Activated CD8-positive, alpha-beta T cell treated with anti-CD3 and anti-CD28 coated beads for 36 hours (primary cell): ENCODE results near the gene CRACR2B. TPM values are rescaled to one million over a fixed set of nuclear protein-coding genes. Genes with fewer than 3 reads are reported as not detected.
A peak's percentile ranks its signal among the peaks of the same experiment; 100 is the strongest.

Experiments used
- ATAC-seq: fragments of 200-7000 bp; cut with Tn5 transposase; one replicate; pipeline ENCODE4 v1.10.0; 2021; ENCODE audit warnings: mild to moderate bottlenecking, moderate library complexity
- CTCF ChIA-PET: fragments of 350-600 bp; sonication (Branson Sonifier 250); formaldehyde crosslinking; loops from one replicate; lab custom pipeline; 2021; ENCODE audit warnings: antibody characterized with exemption; lab: Charles Lee
- POLR2A ChIA-PET: fragments of 350-600 bp; sonication (Branson Sonifier 250); formaldehyde crosslinking; loops from one replicate; lab custom pipeline; 2021; ENCODE audit warnings: antibody characterized with exemption; lab: Charles Lee
- DNase-seq: peaks from one replicate; pipeline ENCODE4 v3.0.0-alpha.2; 2020
- H3K27ac Mint-ChIP-seq: one replicate; pipeline ENCODE4 v1.8.0; 2021; ENCODE audit warnings: mild to moderate bottlenecking, mixed read lengths
- H3K27me3 Mint-ChIP-seq: one replicate; pipeline ENCODE4 v1.8.0; 2021; ENCODE audit warnings: mixed read lengths
- H3K36me3 Mint-ChIP-seq: one replicate; pipeline ENCODE4 v1.8.0; 2021; ENCODE audit warnings: low read depth, mixed read lengths
- H3K4me1 Mint-ChIP-seq: one replicate; pipeline ENCODE4 v1.8.0; 2021; ENCODE audit warnings: low read depth, mixed read lengths
- H3K4me3 Mint-ChIP-seq: one replicate; pipeline ENCODE4 v1.8.0; 2021; ENCODE audit warnings: mild to moderate bottlenecking, moderate library complexity, mixed read lengths
- H3K9me3 Mint-ChIP-seq: one replicate; pipeline ENCODE4 v1.8.0; 2021; ENCODE audit warnings: mixed read lengths
- intact Hi-C: fragments of 100-400 bp; cut with micrococcal nuclease; formaldehyde crosslinking; loops from one replicate; pipeline ENCODE4 v1.10.0; 2022
- total RNA-seq, 2 experiments: library from RNA; stranded (reverse); gene quantifications; one replicate each; pipeline ENCODE4 v1.2.3, GENCODE V29; 2021
- TF ChIP-seq, protein P1 (sequence below): fragments of 200-600 bp; IDR thresholded peaks from one replicate; pipeline ENCODE4 v1.8.0; 2022; ENCODE audit warnings: antibody characterized with exemption, mild to moderate bottlenecking

CRACR2B gene
- total RNA-seq, 2 experiments from 2014 or later, result 2.1 to 2.4 TPM

DNA sequence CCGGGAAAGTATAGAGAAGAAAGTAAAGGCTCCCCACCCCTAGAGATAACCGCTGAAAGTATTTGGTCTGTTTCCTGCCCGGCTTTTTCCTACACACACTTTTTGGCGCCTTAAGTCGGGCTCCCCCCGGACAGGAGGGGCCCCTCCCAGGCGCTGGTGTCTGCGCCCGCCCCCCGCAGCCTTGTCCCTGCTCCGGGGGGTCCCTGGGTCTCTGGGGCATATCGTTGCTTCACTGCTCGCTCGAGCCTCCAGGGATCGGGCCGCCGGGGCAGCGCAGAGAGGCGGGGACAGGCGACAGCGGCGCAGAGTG is 928 bp upstream of the CRACR2B start:
- intact Hi-C loops, result no loop called here
- H3K27me3 Mint-ChIP-seq, result peaks cover 38% of the 10 kb centered on the region
- peaks cover 36% of the 10 kb centered on the region for H3K4me1 Mint-ChIP-seq
- peaks cover 13% of the 10 kb centered on the region for H3K36me3 Mint-ChIP-seq
- CTCF ChIA-PET, result interaction anchor here (1.2 kb wide), 1 partner anchor 18 kb away, joined by 4 read pairs; no protein-coding TSS in a partner anchor
- POLR2A ChIA-PET, result interaction anchor here (1.1 to 21.1 kb wide), 3 partner anchors 8 to 14 kb away, joined by 3 to 273 read pairs (median 81); partner anchors contain the start of genes PNPLA2, POLR2L, RPLP2 and TSPAN4
- TF ChIP-seq, protein P1, sequence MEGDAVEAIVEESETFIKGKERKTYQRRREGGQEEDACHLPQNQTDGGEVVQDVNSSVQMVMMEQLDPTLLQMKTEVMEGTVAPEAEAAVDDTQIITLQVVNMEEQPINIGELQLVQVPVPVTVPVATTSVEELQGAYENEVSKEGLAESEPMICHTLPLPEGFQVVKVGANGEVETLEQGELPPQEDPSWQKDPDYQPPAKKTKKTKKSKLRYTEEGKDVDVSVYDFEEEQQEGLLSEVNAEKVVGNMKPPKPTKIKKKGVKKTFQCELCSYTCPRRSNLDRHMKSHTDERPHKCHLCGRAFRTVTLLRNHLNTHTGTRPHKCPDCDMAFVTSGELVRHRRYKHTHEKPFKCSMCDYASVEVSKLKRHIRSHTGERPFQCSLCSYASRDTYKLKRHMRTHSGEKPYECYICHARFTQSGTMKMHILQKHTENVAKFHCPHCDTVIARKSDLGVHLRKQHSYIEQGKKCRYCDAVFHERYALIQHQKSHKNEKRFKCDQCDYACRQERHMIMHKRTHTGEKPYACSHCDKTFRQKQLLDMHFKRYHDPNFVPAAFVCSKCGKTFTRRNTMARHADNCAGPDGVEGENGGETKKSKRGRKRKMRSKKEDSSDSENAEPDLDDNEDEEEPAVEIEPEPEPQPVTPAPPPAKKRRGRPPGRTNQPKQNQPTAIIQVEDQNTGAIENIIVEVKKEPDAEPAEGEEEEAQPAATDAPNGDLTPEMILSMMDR, result no peak
- H3K27ac Mint-ChIP-seq, result no peak overlapping the region
- H3K9me3 Mint-ChIP-seq, result no peaks in the 10 kb centered on the region
- peak overlapping the region; percentile 65 for H3K4me3 Mint-ChIP-seq
- ATAC-seq (peak; percentile 14), DNase-seq (peak; percentile 42)

DNA sequence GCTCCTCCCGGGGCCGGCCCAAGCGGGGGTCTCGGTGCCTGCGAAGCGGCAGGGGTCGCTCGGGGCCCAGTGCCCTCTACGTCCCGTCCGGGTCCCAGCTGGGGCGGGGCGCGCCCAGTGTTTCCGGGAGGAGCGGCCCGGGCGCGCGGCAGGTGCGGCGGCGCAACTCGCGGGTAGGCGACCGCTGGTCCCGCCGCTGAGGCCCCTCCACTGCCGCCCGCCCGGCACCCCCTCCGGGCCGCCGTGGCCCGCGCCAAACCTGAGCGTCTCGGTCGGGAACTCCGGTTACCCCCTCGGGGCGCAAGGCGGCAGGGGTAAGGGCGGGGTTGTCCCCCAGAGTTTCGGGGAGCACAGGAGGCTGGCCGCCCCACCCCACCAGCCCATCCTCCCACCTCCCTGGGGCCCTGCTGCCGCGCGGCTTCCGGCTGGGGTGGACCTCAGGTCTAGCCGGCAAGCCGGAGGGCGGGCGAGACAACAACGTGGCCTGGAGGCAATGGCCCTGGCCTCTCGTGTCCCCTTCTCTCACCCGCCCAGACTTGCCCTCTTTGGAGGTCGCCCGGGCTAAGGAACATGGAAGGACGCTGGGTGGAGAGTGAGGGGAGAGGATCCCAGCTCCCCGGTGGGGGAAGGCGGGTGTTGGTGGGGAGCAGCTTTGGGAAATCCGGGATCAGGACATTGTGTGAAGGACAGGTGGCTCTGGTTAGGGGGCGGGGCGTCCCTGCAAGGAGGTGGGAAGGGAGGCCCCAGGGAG is 398 bp upstream of the CRACR2B start:
- TF ChIP-seq, protein P1, result no peak
- peaks cover 33% of the 10 kb centered on the region for H3K4me1 Mint-ChIP-seq
- peaks cover 13% of the 10 kb centered on the region for H3K36me3 Mint-ChIP-seq
- H3K27ac Mint-ChIP-seq, result no peak overlapping the region
- intact Hi-C loops, result no loop called here
- H3K27me3 Mint-ChIP-seq, result peaks cover 39% of the 10 kb centered on the region
- ChIA-PET POLR2A (interaction anchor here (9.3 to 21.1 kb wide), 2 partner anchors 11 to 14 kb away, joined by 81 to 273 read pairs; partner anchors contain the start of genes PNPLA2, POLR2L, RPLP2 and TSPAN4), CTCF (interaction anchor here (1.2 to 1.3 kb wide), 2 partner anchors 16 to 17 kb away, joined by 3 to 4 read pairs; partner anchors contain the start of genes POLR2L and TSPAN4)
- peak overlapping the region; percentile 65 for H3K4me3 Mint-ChIP-seq
- peak; percentile 28 for ATAC-seq
- H3K9me3 Mint-ChIP-seq, result no peaks in the 10 kb centered on the region
- DNase-seq, result peak; percentile 42

DNA sequence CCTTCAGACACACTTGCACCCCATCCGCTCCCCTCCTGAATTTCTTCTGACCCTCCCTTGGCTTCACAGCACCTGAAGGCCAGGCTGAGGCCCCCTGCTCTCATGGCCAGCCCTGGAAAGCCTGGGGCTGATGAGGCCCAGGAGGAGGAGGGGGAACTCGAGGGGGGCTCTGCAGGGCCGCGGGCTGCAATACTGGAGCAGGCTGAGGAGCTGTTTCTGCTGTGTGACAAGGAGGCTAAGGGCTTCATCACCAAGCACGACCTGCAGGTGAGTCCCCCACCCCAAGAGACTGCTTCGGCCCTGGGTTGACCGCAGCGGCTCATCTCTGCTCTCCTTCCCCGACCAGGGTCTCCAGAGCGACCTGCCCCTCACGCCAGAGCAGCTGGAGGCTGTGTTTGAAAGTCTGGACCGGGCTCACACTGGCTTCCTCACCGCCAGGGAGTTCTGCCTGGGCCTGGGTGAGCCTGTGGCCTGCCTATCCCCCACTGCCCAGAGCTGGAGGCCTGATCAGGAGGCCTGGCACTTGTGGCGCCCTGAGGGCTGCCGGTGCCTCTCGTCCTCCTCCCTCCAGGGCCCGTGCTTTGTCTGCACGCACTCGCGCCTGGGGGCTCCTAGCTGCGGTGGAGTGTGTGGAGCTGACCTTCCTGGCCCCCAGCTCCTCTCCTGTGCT is 922 bp downstream of the CRACR2B start:
- H3K27me3 Mint-ChIP-seq, result peaks cover 39% of the 10 kb centered on the region
- no peaks in the 10 kb centered on the region for H3K9me3 Mint-ChIP-seq
- H3K4me3 Mint-ChIP-seq, result no peak overlapping the region
- TF ChIP-seq, protein P1, result no peak
- CTCF ChIA-PET, result interaction anchor here (0.9 to 1.3 kb wide), 2 partner anchors 10 to 14 kb away, joined by 3 read pairs; partner anchors contain the start of genes PNPLA2, POLR2L and TSPAN4
- ATAC-seq (no peak), DNase-seq (no peak)
- H3K27ac Mint-ChIP-seq, result no peak overlapping the region
- POLR2A ChIA-PET, result interaction anchor here (9.3 to 21.1 kb wide), 2 partner anchors 13 kb away, joined by 81 to 273 read pairs; partner anchors contain the start of genes PNPLA2, POLR2L, RPLP2 and TSPAN4
- H3K4me1 Mint-ChIP-seq, result peaks cover 34% of the 10 kb centered on the region
- peaks cover 11% of the 10 kb centered on the region for H3K36me3 Mint-ChIP-seq
- intact Hi-C loops, result no loop called here

DNA sequence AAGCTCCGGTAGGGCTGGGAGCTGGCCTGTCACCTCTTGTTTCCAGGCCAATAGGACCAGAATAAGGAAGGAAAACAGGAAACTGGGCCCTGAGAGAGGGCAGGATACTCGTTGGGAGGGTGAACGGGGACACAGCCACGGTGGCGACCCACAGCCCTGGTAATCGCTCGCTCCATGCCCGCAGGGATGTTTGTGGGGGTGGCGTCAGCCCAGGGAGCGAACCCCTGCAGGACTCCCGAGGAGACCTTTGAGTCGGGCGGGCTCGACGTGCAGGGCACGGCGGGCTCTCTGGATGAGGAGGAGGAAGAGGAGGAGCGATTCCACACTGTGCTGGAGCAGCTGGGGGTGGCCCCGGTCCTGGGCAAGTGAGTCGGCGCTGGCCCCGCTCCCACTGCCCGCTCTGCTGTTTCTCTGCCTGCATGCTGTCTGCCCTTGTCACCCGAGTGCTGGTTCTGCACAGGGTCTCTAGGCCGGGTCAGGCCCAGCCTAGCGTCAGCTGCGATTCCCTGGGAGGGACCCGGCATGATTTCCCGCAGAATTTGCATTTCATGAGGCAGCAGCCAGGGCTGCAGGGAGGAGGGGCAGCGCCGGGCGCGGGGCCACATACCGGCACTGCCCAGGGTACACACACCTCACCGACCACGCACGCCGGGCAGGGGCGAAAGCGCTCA is 1.6 kb downstream of the CRACR2B start:
- Mint-ChIP-seq H3K36me3 (peaks cover 10% of the 10 kb centered on the region), H3K27me3 (peaks cover 41% of the 10 kb centered on the region), H3K4me3 (peak overlapping the region; percentile 24), H3K9me3 (no peaks in the 10 kb centered on the region), H3K4me1 (peaks cover 39% of the 10 kb centered on the region), H3K27ac (no peak overlapping the region)
- TF ChIP-seq, protein P1, result no peak
- intact Hi-C loops, result no loop called here
- CTCF ChIA-PET, result interaction anchor here (0.9 kb wide), 1 partner anchor 10 kb away, joined by 3 read pairs; the partner anchor contains the start of gene PNPLA2
- ATAC-seq (no peak), DNase-seq (no peak)
- POLR2A ChIA-PET, result interaction anchor here (1.2 to 21.1 kb wide), 3 partner anchors 12 to 96 kb away, joined by 3 to 273 read pairs (median 81); partner anchors contain the start of genes AP2A2, PNPLA2, POLR2L and RPLP2
